HCT116 (cell line): ENCODE results near the gene SYCP2. TPM values are rescaled to one million over a fixed set of nuclear protein-coding genes. Genes with fewer than 3 reads are reported as not detected.

Source experiments
- ATAC-seq: fragments of 200-7000 bp; cut with Tn5 transposase; 2 replicates; pipeline ENCODE4 v1.9.1; 2020; ENCODE audit warnings: mild to moderate bottlenecking, moderate library complexity
- BruUV-seq: library from RNA; stranded (reverse); fragments of 400-500 nt; replicated peaks from 2 replicates; lab custom pipeline; 2021; lab: Mats Ljungman, UMichigan
- CTCF ChIA-PET: fragments of 300-600 bp; sonication (Branson Sonifier 250); formaldehyde crosslinking; loops from one replicate; lab custom pipeline; 2021; ENCODE audit warnings: antibody characterized with exemption; lab: Charles Lee
- POLR2A ChIA-PET: fragments of 300-600, 350-600 bp; sonication (Branson Sonifier 250); formaldehyde crosslinking; loops from one replicate; lab custom pipeline; 2021; ENCODE audit warnings: antibody characterized with exemption; lab: Charles Lee
- RAD21 ChIA-PET, 2 experiments: fragments of 300-600 bp; sonication (Branson Sonifier 250); formaldehyde crosslinking; loops; one replicate each; lab custom pipeline; 2023; ENCODE audit warnings: low total read pairs in 2 of 2; ENCODE audit not compliant: uncharacterized antibody in 2 of 2, unreplicated experiment in 2 of 2, low non-redundant PET in 1 of 2; lab: Charles Lee
- DNase-seq: peaks from one replicate; pipeline ENCODE4 v3.0.0-alpha.2; 2010; ENCODE audit warnings: low read depth, low spot score
- H2AFZ ChIP-seq: fragments of 200-600 bp; shearing (Covaris generic), sonication (generic); 2 replicates; pipeline ENCODE4 v1.6.1; 2017; ENCODE audit warnings: low read depth, mixed run types, mixed read lengths, antibody characterized with exemption, low read length; ENCODE audit not compliant: poor library complexity, severe bottlenecking
- H3K27ac ChIP-seq: 2 replicates; pipeline ENCODE4 v1.5.1; 2012; ENCODE audit warnings: low read depth, low read length
- H3K27me3 ChIP-seq: fragments of 200-600 bp; sonication (generic); 2 replicates; pipeline ENCODE4 v1.6.1; 2016; ENCODE audit warnings: mixed run types, low read length, mixed read lengths; ENCODE audit not compliant: insufficient read depth
- H3K36me3 ChIP-seq, 2 experiments: fragments of 200-500 bp in 1 of 2; fragments of 200-600 bp in 1 of 2; sonication (Bioruptor generic) in 1 of 2; sonication (generic) in 1 of 2; 2 replicates each; pipeline versions ENCODE4 v1.5.1 to v1.6.1; 2014 to 2016; ENCODE audit warnings: low read length in 2 of 2, inconsistent platforms in 1 of 2, mixed read lengths in 1 of 2, mixed run types in 1 of 2; ENCODE audit not compliant: insufficient read depth in 2 of 2, control insufficient read depth in 1 of 2
- H3K4me1 ChIP-seq, 2 experiments: fragments of 200-600 bp in 1 of 2; sonication (generic) in 1 of 2; 2 replicates each; pipeline versions ENCODE4 v1.5.1 to v1.6.1; 2012 to 2017; ENCODE audit warnings: low read length in 2 of 2, inconsistent platforms in 1 of 2, mild to moderate bottlenecking in 1 of 2, mixed read lengths in 1 of 2, mixed run types in 1 of 2, moderate library complexity in 1 of 2; ENCODE audit not compliant: insufficient read depth in 2 of 2, control insufficient read depth in 1 of 2
- H3K4me2 ChIP-seq: fragments of 200-600 bp; sonication (generic); 2 replicates; pipeline ENCODE4 v1.6.1; 2017; ENCODE audit warnings: mixed run types, low read length, mixed read lengths
- H3K4me3 ChIP-seq, 2 experiments: fragments of 200-600 bp in 1 of 2; sonication (generic) in 1 of 2; replicated peaks in 1 of 2; 2 replicates each; pipeline ENCODE4 v1.5.1; 2011 to 2016; ENCODE audit warnings: low read length in 2 of 2, control low read depth in 1 of 2, low read depth in 1 of 2, mild to moderate bottlenecking in 1 of 2, mixed read lengths in 1 of 2, mixed run types in 1 of 2
- H3K79me2 ChIP-seq: fragments of 200-600 bp; sonication (generic); 2 replicates; pipeline ENCODE4 v1.6.1; 2017; ENCODE audit warnings: mild to moderate bottlenecking, mixed run types, low read length, moderate library complexity, mixed read lengths; ENCODE audit not compliant: insufficient read depth
- H3K9ac ChIP-seq: fragments of 200-600 bp; sonication (generic); 2 replicates; pipeline ENCODE4 v1.6.1; 2016; ENCODE audit warnings: low read length, mixed read lengths
- H3K9me2 ChIP-seq: fragments of 200-600 bp; sonication (generic), shearing (Covaris generic); 2 replicates; pipeline ENCODE4 v1.6.1; 2017; ENCODE audit warnings: mixed run types, mild to moderate bottlenecking, moderate library complexity; ENCODE audit not compliant: insufficient read depth
- H3K9me3 ChIP-seq, 2 experiments: fragments of 200-500 bp in 1 of 2; fragments of 200-600 bp in 1 of 2; sonication (Bioruptor generic) in 1 of 2; sonication (generic) in 1 of 2; 2 replicates each; pipeline ENCODE4 v1.6.1; 2014 to 2017; ENCODE audit warnings: low read length in 2 of 2, mixed read lengths in 2 of 2, inconsistent platforms in 1 of 2, low read depth in 1 of 2, mild to moderate bottlenecking in 1 of 2, mixed run types in 1 of 2, moderate library complexity in 1 of 2; ENCODE audit not compliant: control insufficient read depth in 1 of 2, insufficient read depth in 1 of 2
- H4K20me1 ChIP-seq: fragments of 200-600 bp; sonication (generic), shearing (Covaris generic); 2 replicates; pipeline ENCODE4 v1.6.1; 2017; ENCODE audit warnings: mixed run types, mild to moderate bottlenecking, moderate library complexity; ENCODE audit not compliant: insufficient read depth
- EGR1 ChIP-seq: IDR thresholded peaks from 2 replicates; pipeline ENCODE4 v1.6.1; 2012; ENCODE audit warnings: low read depth
- ELF1 ChIP-seq: IDR thresholded peaks from 2 replicates; pipeline ENCODE4 v1.6.1; 2012; ENCODE audit warnings: low read depth, borderline replicate concordance
- EZH2 ChIP-seq: fragments of 200-600 bp; sonication (generic); IDR thresholded peaks from 2 replicates; pipeline ENCODE4 v1.6.1; 2017; ENCODE audit warnings: antibody characterized with exemption, mixed run types
- EZH2phosphoT487 ChIP-seq: fragments of 200-600 bp; IDR thresholded peaks from 2 replicates; pipeline ENCODE4 v1.6.1; 2018; ENCODE audit warnings: antibody characterized with exemption, borderline replicate concordance
- FOSL1 ChIP-seq: IDR thresholded peaks from 2 replicates; pipeline ENCODE4 v1.6.1; 2012; ENCODE audit warnings: low read depth
- JUND ChIP-seq: IDR thresholded peaks from 2 replicates; pipeline ENCODE4 v1.6.1; 2012
- POLR2A ChIP-seq: IDR thresholded peaks from 2 replicates; pipeline ENCODE4 v1.7.0; 2011; ENCODE audit warnings: borderline replicate concordance; ENCODE audit not compliant: insufficient read depth, insufficient read length; ENCODE audit errors: extremely low read depth
- POLR2AphosphoS5 ChIP-seq: IDR thresholded peaks from 2 replicates; pipeline ENCODE4 v1.6.1; 2011; ENCODE audit warnings: mild to moderate bottlenecking, low read depth, low read length, moderate library complexity
- RAD21 ChIP-seq: IDR thresholded peaks from 2 replicates; pipeline ENCODE4 v1.6.1; 2012; ENCODE audit warnings: low read depth, mild to moderate bottlenecking
- SIN3A ChIP-seq: IDR thresholded peaks from 2 replicates; pipeline ENCODE4 v1.6.1; 2012; ENCODE audit warnings: low read depth
- SP1 ChIP-seq: IDR thresholded peaks from 2 replicates; pipeline ENCODE4 v1.6.1; 2012; ENCODE audit warnings: low read depth
- TCF7L2 ChIP-seq: IDR thresholded peaks from 2 replicates; pipeline ENCODE4 v1.7.0; 2011; ENCODE audit warnings: borderline replicate concordance, inconsistent platforms; ENCODE audit not compliant: insufficient read depth, insufficient read length; ENCODE audit errors: extremely low read depth
- ZFX ChIP-seq: fragments of 450-650 bp; IDR thresholded peaks from 2 replicates; pipeline ENCODE4 v1.6.1; 2017
- ZNF274 ChIP-seq: fragments of 200-500 bp; sonication (Bioruptor generic); IDR thresholded peaks from 2 replicates; pipeline ENCODE4 v1.6.1; 2014; ENCODE audit warnings: mild to moderate bottlenecking, low read depth, low read length, inconsistent platforms
- intact Hi-C: fragments of 100-400 bp; cut with micrococcal nuclease; formaldehyde crosslinking; loops from 2 replicates; pipeline ENCODE4 v1.10.0; 2022
- total RNA-seq: library from RNA; stranded (reverse); gene quantifications from one replicate; pipeline ENCODE4 v1.2.1, GENCODE V29; 2021; ENCODE audit not compliant: unreplicated experiment
- TF ChIP-seq, protein P1 (sequence below): IDR thresholded peaks from 2 replicates; pipeline ENCODE4 v1.6.1; 2012
- TF ChIP-seq, protein P2 (sequence below): IDR thresholded peaks from 2 replicates; pipeline ENCODE4 v1.6.1; 2012
- TF ChIP-seq, protein P3 (sequence below): IDR thresholded peaks from 2 replicates; pipeline ENCODE4 v1.6.1; 2012; ENCODE audit warnings: low read depth

The SYCP2 gene
- total RNA-seq, 1 experiment from 2014 or later = 0.59 TPM

- no peak for DNase-seq
- Histone ChIP-seq H3K79me2 (no peaks in the 10 kb centered on the region), H3K9me2 (no peaks in the 10 kb centered on the region), H4K20me1 (no peaks in the 10 kb centered on the region), H3K9ac (no peak overlapping the region), H3K4me1 (no peaks in the 10 kb centered on the region), H3K27ac (no peak overlapping the region), H3K4me3 (no peak overlapping the region), H3K9me3 (no peaks in the 10 kb centered on the region), H3K36me3 (no peaks in the 10 kb centered on the region), H2AFZ (no peak overlapping the region), H3K4me2 (no peak overlapping the region), H3K27me3 (peaks cover 33% of the 10 kb centered on the region)
- ChIA-PET RAD21 (no interaction called here), CTCF (no interaction called here), POLR2A (no interaction called here)
- ATAC-seq = no peak
- no peak for TF ChIP-seq EGR1
- TF ChIP-seq, protein P1, sequence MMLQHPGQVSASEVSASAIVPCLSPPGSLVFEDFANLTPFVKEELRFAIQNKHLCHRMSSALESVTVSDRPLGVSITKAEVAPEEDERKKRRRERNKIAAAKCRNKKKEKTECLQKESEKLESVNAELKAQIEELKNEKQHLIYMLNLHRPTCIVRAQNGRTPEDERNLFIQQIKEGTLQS = no peak
- no peak for TF ChIP-seq EZH2phosphoT487
- TF ChIP-seq ZFX = no peak
- intact Hi-C loops = no loop called here
- no TSS peak for BruUV-seq
These were observed 28.7 kb upstream of the SYCP2 start for GRCh38 chr20:59962155-59962554.

GRCh38 chr20:59961423-59961822, 28.0 kb upstream of the SYCP2 start:
- Histone ChIP-seq H2AFZ (no peak overlapping the region), H3K9ac (no peak overlapping the region), H3K4me3 (no peak overlapping the region), H3K36me3 (no peaks in the 10 kb centered on the region), H3K4me1 (no peaks in the 10 kb centered on the region), H3K9me2 (no peaks in the 10 kb centered on the region), H4K20me1 (no peaks in the 10 kb centered on the region), H3K4me2 (no peak overlapping the region), H3K27ac (no peak overlapping the region), H3K9me3 (no peaks in the 10 kb centered on the region), H3K79me2 (no peaks in the 10 kb centered on the region), H3K27me3 (peaks cover 28% of the 10 kb centered on the region)
- DNase-seq = no peak
- ChIA-PET CTCF (no interaction called here), POLR2A (no interaction called here), RAD21 (no interaction called here)
- BruUV-seq = no TSS peak
- no peak for ATAC-seq
- intact Hi-C loops = no loop called here
- TF ChIP-seq RAD21 = no peak
- no peak for TF ChIP-seq ZNF274
- no peak for TF ChIP-seq TCF7L2
- TF ChIP-seq ELF1 = no peak
- TF ChIP-seq, protein P1 = no peak
- TF ChIP-seq SP1 = no peak
- TF ChIP-seq, protein P2, sequence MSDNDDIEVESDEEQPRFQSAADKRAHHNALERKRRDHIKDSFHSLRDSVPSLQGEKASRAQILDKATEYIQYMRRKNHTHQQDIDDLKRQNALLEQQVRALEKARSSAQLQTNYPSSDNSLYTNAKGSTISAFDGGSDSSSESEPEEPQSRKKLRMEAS = no peak
- no peak for TF ChIP-seq POLR2A
- TF ChIP-seq FOSL1 = no peak
- TF ChIP-seq, protein P3, sequence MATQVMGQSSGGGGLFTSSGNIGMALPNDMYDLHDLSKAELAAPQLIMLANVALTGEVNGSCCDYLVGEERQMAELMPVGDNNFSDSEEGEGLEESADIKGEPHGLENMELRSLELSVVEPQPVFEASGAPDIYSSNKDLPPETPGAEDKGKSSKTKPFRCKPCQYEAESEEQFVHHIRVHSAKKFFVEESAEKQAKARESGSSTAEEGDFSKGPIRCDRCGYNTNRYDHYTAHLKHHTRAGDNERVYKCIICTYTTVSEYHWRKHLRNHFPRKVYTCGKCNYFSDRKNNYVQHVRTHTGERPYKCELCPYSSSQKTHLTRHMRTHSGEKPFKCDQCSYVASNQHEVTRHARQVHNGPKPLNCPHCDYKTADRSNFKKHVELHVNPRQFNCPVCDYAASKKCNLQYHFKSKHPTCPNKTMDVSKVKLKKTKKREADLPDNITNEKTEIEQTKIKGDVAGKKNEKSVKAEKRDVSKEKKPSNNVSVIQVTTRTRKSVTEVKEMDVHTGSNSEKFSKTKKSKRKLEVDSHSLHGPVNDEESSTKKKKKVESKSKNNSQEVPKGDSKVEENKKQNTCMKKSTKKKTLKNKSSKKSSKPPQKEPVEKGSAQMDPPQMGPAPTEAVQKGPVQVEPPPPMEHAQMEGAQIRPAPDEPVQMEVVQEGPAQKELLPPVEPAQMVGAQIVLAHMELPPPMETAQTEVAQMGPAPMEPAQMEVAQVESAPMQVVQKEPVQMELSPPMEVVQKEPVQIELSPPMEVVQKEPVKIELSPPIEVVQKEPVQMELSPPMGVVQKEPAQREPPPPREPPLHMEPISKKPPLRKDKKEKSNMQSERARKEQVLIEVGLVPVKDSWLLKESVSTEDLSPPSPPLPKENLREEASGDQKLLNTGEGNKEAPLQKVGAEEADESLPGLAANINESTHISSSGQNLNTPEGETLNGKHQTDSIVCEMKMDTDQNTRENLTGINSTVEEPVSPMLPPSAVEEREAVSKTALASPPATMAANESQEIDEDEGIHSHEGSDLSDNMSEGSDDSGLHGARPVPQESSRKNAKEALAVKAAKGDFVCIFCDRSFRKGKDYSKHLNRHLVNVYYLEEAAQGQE = no peak
- no peak for TF ChIP-seq ZFX
- TF ChIP-seq JUND = no peak
- TF ChIP-seq EGR1 = no peak
- TF ChIP-seq EZH2phosphoT487 = no peak
- TF ChIP-seq EZH2 = no peak
- no peak for TF ChIP-seq SIN3A
- TF ChIP-seq POLR2AphosphoS5 = no peak
